GM12892 (cell line): Measurements from ENCODE around the gene KLHL17.

ENCODE experiments used
- DNase-seq: peaks from one replicate; pipeline ENCODE4 v3.0.0; 2011; ENCODE audit not compliant: insufficient read length
- FAIRE-seq: peaks from 2 replicates; lab custom pipeline; 2011; peaks lifted over from hg19 to GRCh38; lab: Jason Lieb, UNC
- POLR2A ChIP-seq: IDR thresholded peaks from 2 replicates; pipeline ENCODE4 v1.6.1; 2011; ENCODE audit warnings: low read depth, low read length, control low read depth
- POLR2AphosphoS5 ChIP-seq: IDR thresholded peaks from 2 replicates; pipeline ENCODE4 v1.6.1; 2011; ENCODE audit warnings: low read depth, low read length, control low read depth
- TAF1 ChIP-seq: IDR thresholded peaks from 2 replicates; pipeline ENCODE4 v1.6.1; 2011; ENCODE audit warnings: low read depth, mild to moderate bottlenecking, control low read depth, low read length, borderline replicate concordance

The KLHL17 gene

GRCh38 chr1:924656-925560, 35.5 kb upstream of the KLHL17 start:
- FAIRE-seq (no peak), DNase-seq (no peak)
- TF ChIP-seq POLR2A (no peak), POLR2AphosphoS5 (no peak), TAF1 (no peak)

GRCh38 chr1:925561-926421, 34.6 kb upstream of the KLHL17 start:
- FAIRE-seq (no peak), DNase-seq (no peak)
- no peak for TF ChIP-seq POLR2AphosphoS5
- TF ChIP-seq POLR2A, result no peak
- TF ChIP-seq TAF1, result no peak

- TF ChIP-seq POLR2AphosphoS5 (no peak), TAF1 (no peak), POLR2A (no peak)
- no peak for FAIRE-seq
These were observed 33.1 kb upstream of the KLHL17 start for GRCh38 chr1:927234-927633.

GRCh38 chr1:927748-928147, 32.6 kb upstream of the KLHL17 start:
- no peak for TF ChIP-seq POLR2A
- no peak for TF ChIP-seq TAF1
- TF ChIP-seq POLR2AphosphoS5, result no peak
- FAIRE-seq, result no peak

More at GRCh38 chr1:927234-927633, 33.1 kb upstream of the KLHL17 start:
- no peak for DNase-seq

GRCh38 chr1:928825-929661, 31.3 kb upstream of the KLHL17 start:
- DNase-seq (no peak), FAIRE-seq (no peak)
- TF ChIP-seq POLR2AphosphoS5 (no peak), POLR2A (no peak), TAF1 (no peak)

More at GRCh38 chr1:927748-928147, 32.6 kb upstream of the KLHL17 start:
- no peak for DNase-seq

GRCh38 chr1:929712-930632, 30.4 kb upstream of the KLHL17 start:
- TF ChIP-seq TAF1 (no peak), POLR2AphosphoS5 (no peak), POLR2A (no peak)
- FAIRE-seq (no peak), DNase-seq (no peak)

GRCh38 chr1:930633-931138, 29.7 kb upstream of the KLHL17 start:
- no peak for DNase-seq
- TF ChIP-seq POLR2AphosphoS5 (no peak), POLR2A (no peak), TAF1 (no peak)

GRCh38 chr1:931380-932172, 28.8 kb upstream of the KLHL17 start:
- TF ChIP-seq POLR2A (no peak), TAF1 (no peak), POLR2AphosphoS5 (no peak)
- DNase-seq, result no peak
- FAIRE-seq, result no peak

More at GRCh38 chr1:930633-931138, 29.7 kb upstream of the KLHL17 start:
- no peak for FAIRE-seq

GRCh38 chr1:932173-932510, 28.2 kb upstream of the KLHL17 start:
- DNase-seq (no peak), FAIRE-seq (no peak)
- no peak for TF ChIP-seq POLR2A
- no peak for TF ChIP-seq TAF1
- TF ChIP-seq POLR2AphosphoS5, result no peak
